WTC11 (cell line): ENCODE results near the gene GALNT6. TPM values are rescaled to one million over a fixed set of nuclear protein-coding genes. Genes with fewer than 3 reads are reported as not detected.

ENCODE experiments used
- ATAC-seq: fragments of 200-7000 bp; cut with Tn5 transposase; 2 replicates; pipeline ENCODE4 v1.10.0; 2021; ENCODE audit warnings: mild to moderate bottlenecking, moderate library complexity
- CTCF ChIA-PET: fragments of 300-600 bp; sonication (Branson Sonifier 250); formaldehyde crosslinking; loops from one replicate; lab custom pipeline; 2021; ENCODE audit warnings: antibody characterized with exemption; lab: Charles Lee
- POLR2A ChIA-PET: fragments of 350-600 bp; sonication (Branson Sonifier 250); formaldehyde crosslinking; loops from one replicate; lab custom pipeline; 2021; ENCODE audit warnings: antibody characterized with exemption; lab: Charles Lee
- DNase-seq: peaks from one replicate; pipeline ENCODE4 v3.0.0; 2021; ENCODE audit warnings: low spot score
- H3K27ac Mint-ChIP-seq: 2 replicates; pipeline ENCODE4 v1.8.0; 2021; ENCODE audit warnings: mixed read lengths
- H3K27me3 Mint-ChIP-seq: 2 replicates; pipeline ENCODE4 v1.8.0; 2021; ENCODE audit warnings: low read depth, mild to moderate bottlenecking, moderate library complexity, mixed read lengths
- H3K36me3 Mint-ChIP-seq: 2 replicates; pipeline ENCODE4 v1.8.0; 2021; ENCODE audit warnings: mixed read lengths
- H3K4me1 Mint-ChIP-seq: 2 replicates; pipeline ENCODE4 v1.8.0; 2022; ENCODE audit warnings: mixed read lengths
- H3K4me3 Mint-ChIP-seq: 2 replicates; pipeline ENCODE4 v1.8.0; 2021; ENCODE audit warnings: mild to moderate bottlenecking, moderate library complexity, mixed read lengths
- H3K9me3 Mint-ChIP-seq: 2 replicates; pipeline ENCODE4 v1.8.0; 2021; ENCODE audit warnings: mixed read lengths
- CBFB ChIP-seq: sonication (generic); formaldehyde crosslinking; IDR thresholded peaks from 2 replicates; pipeline ENCODE4 v1.8.1; 2022; ENCODE audit warnings: mild to moderate bottlenecking, low read depth, missing genetic modification reagents
- CREB1 ChIP-seq: sonication (generic); formaldehyde crosslinking; IDR thresholded peaks from 2 replicates; pipeline ENCODE4 v1.8.0; 2023; ENCODE audit warnings: mild to moderate bottlenecking, missing genetic modification reagents
- FOXP1 ChIP-seq: sonication (generic); formaldehyde crosslinking; IDR thresholded peaks from 2 replicates; pipeline ENCODE4 v1.8.0; 2022; ENCODE audit warnings: missing genetic modification reagents, mild to moderate bottlenecking, moderate library complexity, borderline replicate concordance
- NFATC4 ChIP-seq: fragments of 250-450 bp; sonication (Bioruptor Pico); IDR thresholded peaks from 2 replicates; pipeline ENCODE4 v1.9.0; 2021; ENCODE audit warnings: mild to moderate bottlenecking
- NR1H2 ChIP-seq: sonication (generic); formaldehyde crosslinking; IDR thresholded peaks from 2 replicates; pipeline ENCODE4 v1.9.0; 2021; ENCODE audit warnings: mild to moderate bottlenecking, moderate library complexity, missing genetic modification reagents
- SOX15 ChIP-seq: fragments of 250-450 bp; sonication (Bioruptor Pico); IDR thresholded peaks from 2 replicates; pipeline ENCODE4 v1.9.0; 2021; ENCODE audit warnings: mild to moderate bottlenecking
- SP1 ChIP-seq: sonication (generic); formaldehyde crosslinking; conservative IDR thresholded peaks from 2 replicates; pipeline ENCODE4 v1.8.1; 2022; ENCODE audit warnings: missing genetic modification reagents
- TEAD4 ChIP-seq: sonication (generic); formaldehyde crosslinking; IDR thresholded peaks from 2 replicates; pipeline ENCODE4 v1.8.0; 2022; ENCODE audit warnings: mild to moderate bottlenecking, missing genetic modification reagents
- ZNF121 ChIP-seq: sonication (generic); formaldehyde crosslinking; IDR thresholded peaks from 2 replicates; pipeline ENCODE4 v1.8.0; 2023; ENCODE audit warnings: missing genetic modification reagents
- ZNF232 ChIP-seq: sonication (generic); formaldehyde crosslinking; IDR thresholded peaks from 2 replicates; pipeline ENCODE4 v1.8.0; 2022; ENCODE audit warnings: mild to moderate bottlenecking, missing genetic modification reagents
- ZNF263 ChIP-seq: sonication (generic); formaldehyde crosslinking; IDR thresholded peaks from 2 replicates; pipeline ENCODE4 v1.8.1; 2022; ENCODE audit warnings: low read depth, mild to moderate bottlenecking, moderate library complexity, missing genetic modification reagents
- ZNF396 ChIP-seq: fragments of 250-450 bp; sonication (Bioruptor Pico); IDR thresholded peaks from 2 replicates; pipeline ENCODE4 v1.8.0; 2021; ENCODE audit warnings: mild to moderate bottlenecking, moderate library complexity, borderline replicate concordance
- ZNF416 ChIP-seq: fragments of 250-450 bp; sonication (Bioruptor Pico); IDR thresholded peaks from 2 replicates; pipeline ENCODE4 v1.9.0; 2021; ENCODE audit warnings: mild to moderate bottlenecking, inconsistent platforms
- ZNF671 ChIP-seq: fragments of 250-450 bp; sonication (Bioruptor Pico); IDR thresholded peaks from 2 replicates; pipeline ENCODE4 v1.8.0; 2021; ENCODE audit warnings: mild to moderate bottlenecking
- total RNA-seq: library from RNA; stranded (reverse); gene quantifications from 3 replicates; pipeline ENCODE4 v1.2.3, GENCODE V29; 2021
- TF ChIP-seq, protein P1 (sequence below): fragments of 200-600 bp; IDR thresholded peaks from 2 replicates; pipeline ENCODE4 v1.8.0; 2022; ENCODE audit warnings: antibody characterized with exemption
- TF ChIP-seq, protein P2 (sequence below): sonication (generic); formaldehyde crosslinking; IDR thresholded peaks from 2 replicates; pipeline ENCODE4 v1.8.0; 2022; ENCODE audit warnings: mild to moderate bottlenecking, missing genetic modification reagents
- TF ChIP-seq, protein P3 (sequence below): fragments of 250-450 bp; sonication (Bioruptor Pico); IDR thresholded peaks from 2 replicates; pipeline ENCODE4 v1.8.0; 2021; ENCODE audit warnings: mild to moderate bottlenecking
- TF ChIP-seq, protein P4 (sequence below): fragments of 250-450 bp; sonication (Bioruptor Pico); IDR thresholded peaks from 2 replicates; pipeline ENCODE4 v1.9.0; 2021; ENCODE audit warnings: moderate library complexity, mild to moderate bottlenecking, inconsistent platforms, borderline replicate concordance
- TF ChIP-seq, protein P5 (sequence below): fragments of 250-450 bp; sonication (Bioruptor Pico); IDR thresholded peaks from 2 replicates; pipeline ENCODE4 v2.1.2; 2022; ENCODE audit warnings: mild to moderate bottlenecking, moderate library complexity
- TF ChIP-seq, protein P6 (sequence below): fragments of 250-450 bp; sonication (Bioruptor Pico); conservative IDR thresholded peaks from 2 replicates; pipeline ENCODE4 v1.9.0; 2021; ENCODE audit warnings: mild to moderate bottlenecking
- TF ChIP-seq, protein P7 (sequence below): sonication (generic); formaldehyde crosslinking; IDR thresholded peaks from 2 replicates; pipeline ENCODE4 v1.8.1; 2023; ENCODE audit warnings: mild to moderate bottlenecking, missing genetic modification reagents, borderline replicate concordance
- TF ChIP-seq, protein P8 (sequence below): sonication (generic); formaldehyde crosslinking; IDR thresholded peaks from 2 replicates; pipeline ENCODE4 v1.8.0; 2022; ENCODE audit warnings: mild to moderate bottlenecking, missing genetic modification reagents

The GALNT6 gene
- total RNA-seq, 1 experiment from 2014 or later, result 18.3 TPM

DNA sequence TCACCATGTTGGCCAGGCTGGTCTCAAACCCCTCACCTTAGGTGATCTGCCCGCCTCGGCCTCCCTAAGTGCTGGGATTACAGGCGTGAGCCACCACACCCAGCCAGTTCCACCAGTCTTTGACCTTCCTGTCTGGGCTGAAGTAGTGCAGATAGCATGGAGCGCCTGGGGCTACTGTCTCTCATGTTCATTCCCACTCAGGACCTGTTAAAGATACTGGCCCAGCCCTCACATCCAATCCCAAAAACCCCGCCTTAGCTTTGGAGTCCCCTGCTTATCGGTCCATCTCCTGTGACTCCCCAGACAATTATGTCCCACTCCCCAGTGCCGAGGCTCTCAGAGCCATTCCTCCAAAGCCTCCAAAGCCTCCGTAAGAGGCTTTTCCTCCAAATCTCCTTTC, 32.7 kb downstream of the GALNT6 start:
- ATAC-seq, result no peak
- TF ChIP-seq ZNF416 (CRISPR knock-in tag), result no peak
- no peak for TF ChIP-seq NFATC4 (CRISPR knock-in tag)
- no peak for TF ChIP-seq FOXP1 (CRISPR knock-in tag)
- TF ChIP-seq TEAD4 (CRISPR knock-in tag), result no peak
- TF ChIP-seq, protein P1, sequence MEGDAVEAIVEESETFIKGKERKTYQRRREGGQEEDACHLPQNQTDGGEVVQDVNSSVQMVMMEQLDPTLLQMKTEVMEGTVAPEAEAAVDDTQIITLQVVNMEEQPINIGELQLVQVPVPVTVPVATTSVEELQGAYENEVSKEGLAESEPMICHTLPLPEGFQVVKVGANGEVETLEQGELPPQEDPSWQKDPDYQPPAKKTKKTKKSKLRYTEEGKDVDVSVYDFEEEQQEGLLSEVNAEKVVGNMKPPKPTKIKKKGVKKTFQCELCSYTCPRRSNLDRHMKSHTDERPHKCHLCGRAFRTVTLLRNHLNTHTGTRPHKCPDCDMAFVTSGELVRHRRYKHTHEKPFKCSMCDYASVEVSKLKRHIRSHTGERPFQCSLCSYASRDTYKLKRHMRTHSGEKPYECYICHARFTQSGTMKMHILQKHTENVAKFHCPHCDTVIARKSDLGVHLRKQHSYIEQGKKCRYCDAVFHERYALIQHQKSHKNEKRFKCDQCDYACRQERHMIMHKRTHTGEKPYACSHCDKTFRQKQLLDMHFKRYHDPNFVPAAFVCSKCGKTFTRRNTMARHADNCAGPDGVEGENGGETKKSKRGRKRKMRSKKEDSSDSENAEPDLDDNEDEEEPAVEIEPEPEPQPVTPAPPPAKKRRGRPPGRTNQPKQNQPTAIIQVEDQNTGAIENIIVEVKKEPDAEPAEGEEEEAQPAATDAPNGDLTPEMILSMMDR, result no peak
- no peak for TF ChIP-seq ZNF232 (CRISPR knock-in tag)
- TF ChIP-seq NR1H2, result no peak
- TF ChIP-seq, protein P2, sequence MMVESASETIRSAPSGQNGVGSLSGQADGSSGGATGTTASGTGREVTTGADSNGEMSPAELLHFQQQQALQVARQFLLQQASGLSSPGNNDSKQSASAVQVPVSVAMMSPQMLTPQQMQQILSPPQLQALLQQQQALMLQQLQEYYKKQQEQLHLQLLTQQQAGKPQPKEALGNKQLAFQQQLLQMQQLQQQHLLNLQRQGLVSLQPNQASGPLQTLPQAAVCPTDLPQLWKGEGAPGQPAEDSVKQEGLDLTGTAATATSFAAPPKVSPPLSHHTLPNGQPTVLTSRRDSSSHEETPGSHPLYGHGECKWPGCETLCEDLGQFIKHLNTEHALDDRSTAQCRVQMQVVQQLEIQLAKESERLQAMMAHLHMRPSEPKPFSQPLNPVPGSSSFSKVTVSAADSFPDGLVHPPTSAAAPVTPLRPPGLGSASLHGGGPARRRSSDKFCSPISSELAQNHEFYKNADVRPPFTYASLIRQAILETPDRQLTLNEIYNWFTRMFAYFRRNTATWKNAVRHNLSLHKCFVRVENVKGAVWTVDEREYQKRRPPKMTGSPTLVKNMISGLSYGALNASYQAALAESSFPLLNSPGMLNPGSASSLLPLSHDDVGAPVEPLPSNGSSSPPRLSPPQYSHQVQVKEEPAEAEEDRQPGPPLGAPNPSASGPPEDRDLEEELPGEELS, result no peak
- no peak for TF ChIP-seq ZNF396
- TF ChIP-seq, protein P3, sequence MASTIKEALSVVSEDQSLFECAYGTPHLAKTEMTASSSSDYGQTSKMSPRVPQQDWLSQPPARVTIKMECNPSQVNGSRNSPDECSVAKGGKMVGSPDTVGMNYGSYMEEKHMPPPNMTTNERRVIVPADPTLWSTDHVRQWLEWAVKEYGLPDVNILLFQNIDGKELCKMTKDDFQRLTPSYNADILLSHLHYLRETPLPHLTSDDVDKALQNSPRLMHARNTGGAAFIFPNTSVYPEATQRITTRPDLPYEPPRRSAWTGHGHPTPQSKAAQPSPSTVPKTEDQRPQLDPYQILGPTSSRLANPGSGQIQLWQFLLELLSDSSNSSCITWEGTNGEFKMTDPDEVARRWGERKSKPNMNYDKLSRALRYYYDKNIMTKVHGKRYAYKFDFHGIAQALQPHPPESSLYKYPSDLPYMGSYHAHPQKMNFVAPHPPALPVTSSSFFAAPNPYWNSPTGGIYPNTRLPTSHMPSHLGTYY (CRISPR knock-in tag), result no peak
- TF ChIP-seq SOX15 (CRISPR knock-in tag), result no peak
- no peak for TF ChIP-seq CREB1 (CRISPR knock-in tag)
- TF ChIP-seq, protein P4, sequence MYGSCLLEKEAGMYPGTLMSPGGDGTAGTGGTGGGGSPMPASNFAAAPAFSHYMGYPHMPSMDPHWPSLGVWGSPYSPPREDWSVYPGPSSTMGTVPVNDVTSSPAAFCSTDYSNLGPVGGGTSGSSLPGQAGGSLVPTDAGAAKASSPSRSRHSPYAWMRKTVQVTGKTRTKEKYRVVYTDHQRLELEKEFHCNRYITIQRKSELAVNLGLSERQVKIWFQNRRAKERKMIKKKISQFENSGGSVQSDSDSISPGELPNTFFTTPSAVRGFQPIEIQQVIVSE (CRISPR knock-in tag), result no peak
- TF ChIP-seq, protein P5, sequence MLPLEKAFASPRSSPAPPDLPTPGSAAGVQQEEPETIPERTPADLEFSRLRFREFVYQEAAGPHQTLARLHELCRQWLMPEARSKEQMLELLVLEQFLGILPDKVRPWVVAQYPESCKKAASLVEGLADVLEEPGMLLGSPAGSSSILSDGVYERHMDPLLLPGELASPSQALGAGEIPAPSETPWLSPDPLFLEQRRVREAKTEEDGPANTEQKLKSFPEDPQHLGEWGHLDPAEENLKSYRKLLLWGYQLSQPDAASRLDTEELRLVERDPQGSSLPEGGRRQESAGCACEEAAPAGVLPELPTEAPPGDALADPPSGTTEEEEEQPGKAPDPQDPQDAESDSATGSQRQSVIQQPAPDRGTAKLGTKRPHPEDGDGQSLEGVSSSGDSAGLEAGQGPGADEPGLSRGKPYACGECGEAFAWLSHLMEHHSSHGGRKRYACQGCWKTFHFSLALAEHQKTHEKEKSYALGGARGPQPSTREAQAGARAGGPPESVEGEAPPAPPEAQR (CRISPR knock-in tag), result no peak
- POLR2A ChIA-PET, result no interaction called here
- Mint-ChIP-seq H3K27me3 (no peaks in the 10 kb centered on the region; the same call in 1 of the 2 replicates), H3K4me1 (no peaks in the 10 kb centered on the region), H3K27ac (no peak overlapping the region), H3K36me3 (peaks cover 5% of the 10 kb centered on the region), H3K4me3 (no peak overlapping the region), H3K9me3 (no peaks in the 10 kb centered on the region)
- DNase-seq, result no peak
- CTCF ChIA-PET, result no interaction called here

DNA sequence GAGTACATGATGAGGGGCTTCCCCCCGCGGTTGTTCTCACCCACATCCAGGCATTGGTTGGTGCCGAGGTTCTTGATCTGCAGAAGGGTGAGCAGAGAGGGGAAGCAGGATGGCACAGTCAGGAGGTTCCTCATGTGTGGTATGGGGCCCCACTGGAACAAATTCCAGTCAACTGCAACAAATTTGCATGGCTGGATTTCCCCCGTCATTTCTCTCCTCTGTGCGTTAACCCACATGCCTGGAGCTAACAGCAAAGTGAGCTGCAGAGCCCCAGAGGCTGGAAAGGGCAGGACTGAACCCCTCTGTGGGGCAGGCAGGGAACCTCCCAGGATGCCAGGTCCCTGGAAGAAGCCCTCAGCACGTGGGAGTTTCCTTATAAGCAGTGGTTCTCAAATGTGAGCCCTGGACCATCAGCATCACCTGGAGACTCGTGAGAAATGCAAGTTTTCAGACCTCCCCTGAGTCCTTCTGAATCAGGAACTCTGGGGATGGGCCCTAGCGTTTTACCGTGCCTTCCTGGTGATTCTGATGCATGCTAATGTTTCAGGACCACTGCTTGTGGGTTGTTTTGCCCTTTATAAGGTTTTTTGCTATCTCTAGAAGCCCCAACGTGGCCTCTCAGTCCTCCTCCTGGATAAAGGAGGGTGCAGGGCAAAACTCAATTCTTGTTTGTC, 33.7 kb downstream of the GALNT6 start:
- no peaks in the 10 kb centered on the region for H3K4me1 Mint-ChIP-seq
- DNase-seq (no peak), ATAC-seq (no peak)
- H3K27me3 Mint-ChIP-seq, result no peaks in the 10 kb centered on the region; the same call in 1 of the 2 replicates
- H3K9me3 Mint-ChIP-seq, result no peaks in the 10 kb centered on the region
- CTCF ChIA-PET, result no interaction called here
- H3K36me3 Mint-ChIP-seq, result peaks cover 5% of the 10 kb centered on the region
- POLR2A ChIA-PET, result no interaction called here
- no peak overlapping the region for H3K27ac Mint-ChIP-seq
- H3K4me3 Mint-ChIP-seq, result no peak overlapping the region
- TF ChIP-seq, protein P6, sequence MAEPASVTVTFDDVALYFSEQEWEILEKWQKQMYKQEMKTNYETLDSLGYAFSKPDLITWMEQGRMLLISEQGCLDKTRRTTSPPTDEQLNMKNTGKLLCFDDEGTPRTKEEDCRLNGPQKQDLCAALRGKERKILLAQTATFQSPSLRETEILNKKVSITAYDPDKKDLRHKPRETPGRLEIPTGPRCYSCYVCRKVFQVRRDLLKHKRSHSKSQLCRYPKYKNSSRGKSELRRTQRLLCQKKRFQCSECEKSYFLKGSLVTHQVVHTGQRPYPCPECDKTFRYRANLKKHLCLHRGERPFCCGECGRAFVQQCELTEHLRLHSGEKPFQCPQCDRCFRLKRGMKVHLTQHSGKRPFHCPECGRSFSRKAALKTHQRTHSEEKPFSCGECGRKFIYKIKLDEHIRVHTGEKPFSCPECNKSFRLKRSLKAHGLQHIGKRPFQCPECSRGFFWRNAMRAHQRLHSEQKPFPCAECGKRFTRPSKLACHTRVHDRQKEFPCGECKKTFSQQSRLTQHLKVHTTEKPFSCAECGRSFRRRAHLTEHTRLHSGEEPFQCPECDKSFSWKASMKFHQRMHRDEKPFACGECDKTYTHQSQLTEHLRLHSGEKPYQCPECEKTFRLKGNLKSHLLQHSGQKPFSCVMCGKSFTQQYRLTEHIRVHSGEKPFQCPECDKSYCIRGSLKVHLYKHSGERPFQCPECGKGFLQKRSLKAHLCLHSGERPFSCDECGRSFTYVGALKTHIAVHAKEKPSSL (CRISPR knock-in tag), result no peak
- no peak for TF ChIP-seq ZNF121
- no peak for TF ChIP-seq ZNF671 (CRISPR knock-in tag)
- TF ChIP-seq, protein P7, sequence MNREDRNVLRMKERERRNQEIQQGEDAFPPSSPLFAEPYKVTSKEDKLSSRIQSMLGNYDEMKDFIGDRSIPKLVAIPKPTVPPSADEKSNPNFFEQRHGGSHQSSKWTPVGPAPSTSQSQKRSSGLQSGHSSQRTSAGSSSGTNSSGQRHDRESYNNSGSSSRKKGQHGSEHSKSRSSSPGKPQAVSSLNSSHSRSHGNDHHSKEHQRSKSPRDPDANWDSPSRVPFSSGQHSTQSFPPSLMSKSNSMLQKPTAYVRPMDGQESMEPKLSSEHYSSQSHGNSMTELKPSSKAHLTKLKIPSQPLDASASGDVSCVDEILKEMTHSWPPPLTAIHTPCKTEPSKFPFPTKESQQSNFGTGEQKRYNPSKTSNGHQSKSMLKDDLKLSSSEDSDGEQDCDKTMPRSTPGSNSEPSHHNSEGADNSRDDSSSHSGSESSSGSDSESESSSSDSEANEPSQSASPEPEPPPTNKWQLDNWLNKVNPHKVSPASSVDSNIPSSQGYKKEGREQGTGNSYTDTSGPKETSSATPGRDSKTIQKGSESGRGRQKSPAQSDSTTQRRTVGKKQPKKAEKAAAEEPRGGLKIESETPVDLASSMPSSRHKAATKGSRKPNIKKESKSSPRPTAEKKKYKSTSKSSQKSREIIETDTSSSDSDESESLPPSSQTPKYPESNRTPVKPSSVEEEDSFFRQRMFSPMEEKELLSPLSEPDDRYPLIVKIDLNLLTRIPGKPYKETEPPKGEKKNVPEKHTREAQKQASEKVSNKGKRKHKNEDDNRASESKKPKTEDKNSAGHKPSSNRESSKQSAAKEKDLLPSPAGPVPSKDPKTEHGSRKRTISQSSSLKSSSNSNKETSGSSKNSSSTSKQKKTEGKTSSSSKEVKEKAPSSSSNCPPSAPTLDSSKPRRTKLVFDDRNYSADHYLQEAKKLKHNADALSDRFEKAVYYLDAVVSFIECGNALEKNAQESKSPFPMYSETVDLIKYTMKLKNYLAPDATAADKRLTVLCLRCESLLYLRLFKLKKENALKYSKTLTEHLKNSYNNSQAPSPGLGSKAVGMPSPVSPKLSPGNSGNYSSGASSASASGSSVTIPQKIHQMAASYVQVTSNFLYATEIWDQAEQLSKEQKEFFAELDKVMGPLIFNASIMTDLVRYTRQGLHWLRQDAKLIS, result no peak
- TF ChIP-seq, protein P8, sequence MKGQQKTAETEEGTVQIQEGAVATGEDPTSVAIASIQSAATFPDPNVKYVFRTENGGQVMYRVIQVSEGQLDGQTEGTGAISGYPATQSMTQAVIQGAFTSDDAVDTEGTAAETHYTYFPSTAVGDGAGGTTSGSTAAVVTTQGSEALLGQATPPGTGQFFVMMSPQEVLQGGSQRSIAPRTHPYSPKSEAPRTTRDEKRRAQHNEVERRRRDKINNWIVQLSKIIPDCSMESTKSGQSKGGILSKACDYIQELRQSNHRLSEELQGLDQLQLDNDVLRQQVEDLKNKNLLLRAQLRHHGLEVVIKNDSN, result no peak
- no peak for TF ChIP-seq CBFB
- TF ChIP-seq ZNF263 (CRISPR knock-in tag), result no peak
- TF ChIP-seq SP1, result no peak
